CD4-positive, alpha-beta memory T cell (primary cell): ENCODE results near the gene CLMN. TPM values are rescaled to one million over a fixed set of nuclear protein-coding genes. Genes with fewer than 3 reads are reported as not detected.
"Not testable (repeated sequence)": the region's sequence is repeated elsewhere in the genome, so short reads cannot be mapped to it uniquely, and the experiment has no call there.

Source experiments
- CTCF ChIA-PET: fragments of 350-600 bp; sonication (Branson Sonifier 250); formaldehyde crosslinking; loops from one replicate; lab custom pipeline; 2021; ENCODE audit warnings: inconsistent platforms; ENCODE audit not compliant: partially characterized antibody; lab: Charles Lee
- POLR2A ChIA-PET: fragments of 350-600 bp; sonication (Branson Sonifier 250); formaldehyde crosslinking; loops from one replicate; lab custom pipeline; 2021; ENCODE audit not compliant: partially characterized antibody; lab: Charles Lee
- DNase-seq, 5 donors: peaks; one replicate each; pipeline versions ENCODE4 v3.0.0 to v3.0.0-alpha.2; 2020 to 2022; ENCODE audit warnings: mixed read lengths in 1 of 5
- H3K27ac ChIP-seq: one replicate; pipeline ENCODE4 v1.7.0; 2013; ENCODE audit warnings: low read depth, low read length
- H3K27me3 ChIP-seq: 2 replicates; pipeline ENCODE4 v1.7.0; 2013; ENCODE audit warnings: mild to moderate bottlenecking, low read length, moderate library complexity; ENCODE audit not compliant: insufficient read depth
- H3K36me3 ChIP-seq: 2 replicates; pipeline ENCODE4 v1.7.0; 2013; ENCODE audit warnings: mild to moderate bottlenecking, low read length, moderate library complexity; ENCODE audit not compliant: insufficient read depth
- H3K4me1 ChIP-seq: 2 replicates; pipeline ENCODE4 v1.7.0; 2013; ENCODE audit warnings: mild to moderate bottlenecking, low read length, moderate library complexity; ENCODE audit not compliant: insufficient read depth
- H3K4me3 ChIP-seq, 2 donors: one replicate each; pipeline ENCODE4 v1.7.0; 2013; ENCODE audit warnings: low read length in 2 of 2, mild to moderate bottlenecking in 1 of 2
- H3K9me3 ChIP-seq, 2 donors: one replicate each; pipeline ENCODE4 v1.7.0; 2013; ENCODE audit warnings: low read length in 2 of 2, control low read depth in 1 of 2; ENCODE audit not compliant: control insufficient read depth in 1 of 2
- H3K27ac Mint-ChIP-seq, 7 donors: one replicate each; pipeline ENCODE4 v1.8.0; 2020 to 2021; ENCODE audit warnings: mixed read lengths in 7 of 7, mild to moderate bottlenecking in 6 of 7, inconsistent platforms in 3 of 7, moderate library complexity in 3 of 7
- H3K27me3 Mint-ChIP-seq, 2 donors: one replicate each; pipeline ENCODE4 v1.8.0; 2020 to 2021; ENCODE audit warnings: mixed read lengths in 2 of 2
- H3K36me3 Mint-ChIP-seq, 2 donors: one replicate each; pipeline ENCODE4 v1.8.0; 2020 to 2021; ENCODE audit warnings: mixed read lengths in 2 of 2, inconsistent platforms in 1 of 2, mild to moderate bottlenecking in 1 of 2
- H3K4me1 Mint-ChIP-seq, 4 donors: one replicate each; pipeline ENCODE4 v1.8.0; 2020 to 2021; ENCODE audit warnings: mixed read lengths in 4 of 4, mild to moderate bottlenecking in 1 of 4
- H3K4me3 Mint-ChIP-seq, 8 donors: one replicate each; pipeline ENCODE4 v1.8.0; 2020 to 2021; ENCODE audit warnings: mixed read lengths in 8 of 8, mild to moderate bottlenecking in 7 of 8, moderate library complexity in 6 of 8, inconsistent platforms in 3 of 8
- H3K9me3 Mint-ChIP-seq, 8 donors: one replicate each; pipeline ENCODE4 v1.8.0; 2020 to 2021; ENCODE audit warnings: mixed read lengths in 8 of 8, mild to moderate bottlenecking in 5 of 8, inconsistent platforms in 3 of 8, moderate library complexity in 1 of 8
- intact Hi-C: fragments of 100-400 bp; cut with micrococcal nuclease; formaldehyde crosslinking; loops from one replicate; pipeline ENCODE4 v1.15.1; 2023
- polyA plus RNA-seq, 2 donors: library from polyadenylated mRNA; unstranded; fragments of 300-500 nt; fragmentation: Illumina TruSeq; gene quantifications; one replicate each; pipeline ENCODE4 v1.2.3, GENCODE V29; 2021
- total RNA-seq, 2 experiments: library from RNA; stranded (reverse); gene quantifications; one replicate each; pipeline ENCODE4 v1.2.3, GENCODE V29; 2021

Gene CLMN
- total and polyA plus RNA-seq, 4 experiments from 2014 or later, result 0.22 to 0.70 (median 0.65) TPM; not detected in 1

- H3K27ac ChIP-seq, result no peak overlapping the region
- H3K27me3 ChIP-seq, result no peaks in the 10 kb centered on the region
- POLR2A ChIA-PET, result no interaction called here
- H3K36me3 Mint-ChIP-seq, result peaks cover 14% of the 10 kb centered on the region in 2 donors
- peaks cover 57% of the 10 kb centered on the region for H3K4me1 ChIP-seq
- no peaks in the 10 kb centered on the region for H3K9me3 ChIP-seq
- intact Hi-C loops, result no loop called here
- H3K27me3 Mint-ChIP-seq, result no peaks in the 10 kb centered on the region
- peak overlapping the region in 1 of 8 donors; percentile 29 for H3K4me3 Mint-ChIP-seq
- DNase-seq, result no peak
- H3K9me3 Mint-ChIP-seq, result no peaks in the 10 kb centered on the region
- peaks cover 3% of the 10 kb centered on the region for H3K36me3 ChIP-seq
- CTCF ChIA-PET, result no interaction called here
- H3K4me1 Mint-ChIP-seq, result peaks cover 52 to 83% (median 66%) of the 10 kb centered on the region in 4 donors
- no peak overlapping the region for H3K27ac Mint-ChIP-seq
- no peak overlapping the region for H3K4me3 ChIP-seq
These were observed 180.8 kb downstream of the CLMN start for GRCh38 chr14:95138876-95139275.

- H3K9me3 ChIP-seq, H3K9me3 Mint-ChIP-seq, CTCF ChIA-PET, DNase-seq, H3K27me3 Mint-ChIP-seq, H3K36me3 ChIP-seq, H3K4me3 ChIP-seq, H3K27me3 ChIP-seq, intact Hi-C loops, H3K27ac ChIP-seq: not testable (repeated sequence)
- peaks cover 54% of the 10 kb centered on the region for H3K4me1 ChIP-seq
- Mint-ChIP-seq H3K4me1 (peaks cover 51 to 79% (median 64%) of the 10 kb centered on the region in 4 donors), H3K27ac (peak overlapping the region in 3 of 7 donors; percentile 51 to 59 (median 59)), H3K4me3 (peak overlapping the region in 2 of 8 donors; percentile 31 to 38), H3K36me3 (peaks cover 14% of the 10 kb centered on the region in 2 donors)
- POLR2A ChIA-PET, result interaction anchor here (1.0 kb wide), 1 partner anchor 20 kb away, joined by 3 read pairs; no protein-coding TSS in a partner anchor
These were observed 181.3 kb downstream of the CLMN start for GRCh38 chr14:95138455-95138854.

DNA sequence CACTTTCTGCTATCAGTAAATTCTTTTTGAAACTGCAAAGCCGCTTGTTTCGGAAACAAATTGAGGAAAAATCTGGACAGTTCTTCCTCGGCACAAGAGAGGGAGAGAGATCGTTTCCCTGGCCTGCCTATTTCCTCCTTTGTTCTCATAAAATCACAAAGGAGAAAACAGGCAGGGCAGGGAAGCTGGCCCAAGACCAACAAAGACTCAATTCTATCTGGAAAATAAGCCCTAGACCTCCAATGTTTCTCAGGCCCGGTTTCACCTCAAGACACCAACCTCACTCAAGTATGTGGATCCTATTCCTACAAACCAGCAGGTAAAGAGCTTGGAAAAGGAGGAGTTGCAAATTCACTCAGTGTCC lies 181.9 kb downstream of the CLMN start:
- intact Hi-C loops, result no loop called here
- Histone ChIP-seq H3K9me3 (no peaks in the 10 kb centered on the region), H3K27ac (no peak overlapping the region), H3K4me3 (no peak overlapping the region), H3K27me3 (no peaks in the 10 kb centered on the region), H3K4me1 (peaks cover 47% of the 10 kb centered on the region), H3K36me3 (peaks cover 9% of the 10 kb centered on the region)
- H3K36me3 Mint-ChIP-seq, result peaks cover 19 to 20% of the 10 kb centered on the region in 2 donors
- no peak for DNase-seq
- ChIA-PET POLR2A (interaction anchor here (1.0 kb wide), 1 partner anchor 19 kb away, joined by 3 read pairs; no protein-coding TSS in a partner anchor), CTCF (no interaction called here)
- no peaks in the 10 kb centered on the region for H3K27me3 Mint-ChIP-seq
- peak overlapping the region in 1 of 7 donors; percentile 7 for H3K27ac Mint-ChIP-seq
- no peak overlapping the region for H3K4me3 Mint-ChIP-seq
- H3K4me1 Mint-ChIP-seq, result peaks cover 45 to 72% (median 60%) of the 10 kb centered on the region in 4 donors
- no peaks in the 10 kb centered on the region for H3K9me3 Mint-ChIP-seq

- POLR2A ChIA-PET, result interaction anchor here (1.0 kb wide), 1 partner anchor 18 kb away, joined by 3 read pairs; no protein-coding TSS in a partner anchor
- peaks cover 24 to 25% of the 10 kb centered on the region in 2 donors for H3K36me3 Mint-ChIP-seq
These were observed 182.4 kb downstream of the CLMN start for GRCh38 chr14:95137164-95137803.

DNA sequence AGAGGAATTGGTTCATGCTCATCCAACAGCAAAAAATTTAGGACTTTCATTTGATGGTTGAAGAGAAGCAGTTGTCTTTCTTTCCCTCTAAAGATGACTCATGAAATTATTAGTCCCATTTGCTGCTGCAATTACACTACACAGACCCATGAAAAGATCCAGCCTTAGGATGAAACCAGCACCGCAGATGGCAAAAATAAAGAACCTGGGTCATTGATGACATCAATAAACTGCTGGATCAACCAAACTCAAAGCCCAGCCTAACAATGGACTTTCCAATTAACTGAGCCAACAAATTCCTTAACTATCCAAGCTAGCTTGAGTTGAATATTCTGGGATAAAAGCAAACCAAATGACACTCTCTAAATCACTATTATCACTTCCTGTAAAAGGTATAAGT lies 183.1 kb downstream of the CLMN start:
- peaks cover 17% of the 10 kb centered on the region for H3K36me3 ChIP-seq
- intact Hi-C loops, result no loop called here
- POLR2A ChIA-PET, result no interaction called here
- peaks cover 36% of the 10 kb centered on the region for H3K4me1 ChIP-seq
- Mint-ChIP-seq H3K27me3 (no peaks in the 10 kb centered on the region), H3K4me1 (peaks cover 41 to 62% (median 51%) of the 10 kb centered on the region in 4 donors), H3K27ac (peak overlapping the region in 3 of 7 donors; percentile 29 to 67 (median 36)), H3K36me3 (peaks cover 29% of the 10 kb centered on the region in 2 donors), H3K9me3 (no peaks in the 10 kb centered on the region), H3K4me3 (peak overlapping the region in 2 of 8 donors; percentile 48 to 73)
- H3K4me3 ChIP-seq, result no peak overlapping the region
- CTCF ChIA-PET, result no interaction called here
- H3K27me3 ChIP-seq, result no peaks in the 10 kb centered on the region
- DNase-seq, result no peak
- H3K27ac ChIP-seq, result no peak overlapping the region
- H3K9me3 ChIP-seq, result no peaks in the 10 kb centered on the region

More at GRCh38 chr14:95137164-95137803, 182.4 kb downstream of the CLMN start:
- CTCF ChIA-PET, result no interaction called here
- intact Hi-C loops, result no loop called here
- no peak overlapping the region for H3K27ac ChIP-seq
- Mint-ChIP-seq H3K4me1 (peaks cover 40 to 67% (median 55%) of the 10 kb centered on the region in 4 donors), H3K27ac (peak overlapping the region in 2 of 7 donors; percentile 29 to 67), H3K9me3 (no peaks in the 10 kb centered on the region), H3K4me3 (peak overlapping the region in 3 of 8 donors; percentile 10 to 73 (median 48)), H3K27me3 (no peaks in the 10 kb centered on the region)
- peaks cover 14% of the 10 kb centered on the region for H3K36me3 ChIP-seq
- H3K27me3 ChIP-seq, result no peaks in the 10 kb centered on the region
- peaks cover 42% of the 10 kb centered on the region for H3K4me1 ChIP-seq
- no peak overlapping the region for H3K4me3 ChIP-seq
- no peaks in the 10 kb centered on the region for H3K9me3 ChIP-seq
- no peak for DNase-seq

- peaks cover 29 to 49% (median 38%) of the 10 kb centered on the region in 4 donors for H3K4me1 Mint-ChIP-seq
- no peak for DNase-seq
- Histone ChIP-seq H3K4me1 (peaks cover 20% of the 10 kb centered on the region), H3K36me3 (peaks cover 17% of the 10 kb centered on the region), H3K27ac (no peak overlapping the region), H3K4me3 (no peak overlapping the region), H3K27me3 (no peaks in the 10 kb centered on the region), H3K9me3 (no peaks in the 10 kb centered on the region)
- ChIA-PET CTCF (no interaction called here), POLR2A (no interaction called here)
- peak overlapping the region in 1 of 7 donors; percentile 41 for H3K27ac Mint-ChIP-seq
- no peaks in the 10 kb centered on the region for H3K9me3 Mint-ChIP-seq
- no peaks in the 10 kb centered on the region for H3K27me3 Mint-ChIP-seq
- intact Hi-C loops, result no loop called here
- no peak overlapping the region for H3K4me3 Mint-ChIP-seq
- peaks cover 39 to 45% of the 10 kb centered on the region in 2 donors for H3K36me3 Mint-ChIP-seq
These were observed 185.3 kb downstream of the CLMN start for GRCh38 chr14:95134304-95134933.

GRCh38 chr14:95133282-95133681 lies 186.4 kb downstream of the CLMN start:
- no peak overlapping the region for H3K4me3 Mint-ChIP-seq
- no peaks in the 10 kb centered on the region for H3K27me3 ChIP-seq
- no peaks in the 10 kb centered on the region for H3K9me3 Mint-ChIP-seq
- H3K36me3 Mint-ChIP-seq, result peaks cover 50 to 56% of the 10 kb centered on the region in 2 donors
- H3K4me1 Mint-ChIP-seq, result peaks cover 23 to 50% (median 33%) of the 10 kb centered on the region in 4 donors
- no peak overlapping the region for H3K27ac ChIP-seq
- POLR2A ChIA-PET, result no interaction called here
- peak overlapping the region in 2 of 7 donors; percentile 11 to 25 for H3K27ac Mint-ChIP-seq
- H3K36me3 ChIP-seq, result peaks cover 17% of the 10 kb centered on the region
- DNase-seq, result no peak
- no peak overlapping the region for H3K4me3 ChIP-seq
- H3K4me1 ChIP-seq, result peaks cover 20% of the 10 kb centered on the region
- H3K9me3 ChIP-seq, result no peaks in the 10 kb centered on the region
- intact Hi-C loops, result no loop called here
- H3K27me3 Mint-ChIP-seq, result no peaks in the 10 kb centered on the region
- CTCF ChIA-PET, result no interaction called here
